GM12865 (cell line): ENCODE data around the gene LPP.
"Not testable (repeated sequence)": the region's sequence is repeated elsewhere in the genome, so short reads cannot be mapped to it uniquely, and the experiment has no call there.

Experiments
- DNase-seq: peaks from one replicate; pipeline ENCODE4 v3.0.0; 2010; ENCODE audit warnings: low read depth
- H3K4me3 ChIP-seq: 2 replicates; pipeline ENCODE4 v1.5.1; 2011; ENCODE audit warnings: mild to moderate bottlenecking, low read depth, low read length, control low read depth
- CTCF ChIP-seq: IDR thresholded peaks from 2 replicates; pipeline ENCODE4 v1.5.1; 2011; ENCODE audit warnings: low read length, control low read depth, low read depth, inconsistent platforms; ENCODE audit not compliant: insufficient read depth; ENCODE audit errors: missing control alignments

LPP gene

GRCh38 chr3:188633206-188633605, 479.2 kb downstream of the LPP start:
- no peak for TF ChIP-seq CTCF
- no peak for DNase-seq
- H3K4me3 ChIP-seq, result no peak overlapping the region

- TF ChIP-seq CTCF, result no peak
- DNase-seq, result no peak
- H3K4me3 ChIP-seq, result no peak overlapping the region
These were observed 480.3 kb downstream of the LPP start for GRCh38 chr3:188634285-188634684.

- no peak overlapping the region for H3K4me3 ChIP-seq
- DNase-seq, result no peak
- no peak for TF ChIP-seq CTCF
These were observed 481.5 kb downstream of the LPP start for GRCh38 chr3:188635258-188636042.

- DNase-seq, H3K4me3 ChIP-seq: not testable (repeated sequence)
These were observed 482.3 kb downstream of the LPP start for GRCh38 chr3:188636292-188636691.

- H3K4me3 ChIP-seq, result no peak overlapping the region
- DNase-seq, result no peak
- TF ChIP-seq CTCF, result no peak
These were observed 487.1 kb downstream of the LPP start for GRCh38 chr3:188641076-188641475.

GRCh38 chr3:188643736-188644135, 489.8 kb downstream of the LPP start:
- TF ChIP-seq CTCF, result no peak

GRCh38 chr3:188646592-188646991, 492.6 kb downstream of the LPP start:
- no peak overlapping the region for H3K4me3 ChIP-seq
- TF ChIP-seq CTCF, result no peak
- DNase-seq, result no peak

More at GRCh38 chr3:188643736-188644135, 489.8 kb downstream of the LPP start:
- no peak for DNase-seq
- H3K4me3 ChIP-seq, result no peak overlapping the region

GRCh38 chr3:188647237-188647636, 493.3 kb downstream of the LPP start:
- TF ChIP-seq CTCF, result no peak
- no peak for DNase-seq

More at GRCh38 chr3:188647237-188647636, 493.3 kb downstream of the LPP start:
- no peak overlapping the region for H3K4me3 ChIP-seq
